CD4-positive, alpha-beta T cell treated with Interleukin-15 for 4 hours (primary cell): ENCODE measurements around the gene FXYD1.
A peak's percentile ranks its signal among the peaks of the same experiment; 100 is the strongest.

Experiments
- DNase-seq: peaks from one replicate; pipeline ENCODE4 v3.0.0-alpha.2; 2020; ENCODE audit warnings: low spot score

The FXYD1 gene

DNA sequence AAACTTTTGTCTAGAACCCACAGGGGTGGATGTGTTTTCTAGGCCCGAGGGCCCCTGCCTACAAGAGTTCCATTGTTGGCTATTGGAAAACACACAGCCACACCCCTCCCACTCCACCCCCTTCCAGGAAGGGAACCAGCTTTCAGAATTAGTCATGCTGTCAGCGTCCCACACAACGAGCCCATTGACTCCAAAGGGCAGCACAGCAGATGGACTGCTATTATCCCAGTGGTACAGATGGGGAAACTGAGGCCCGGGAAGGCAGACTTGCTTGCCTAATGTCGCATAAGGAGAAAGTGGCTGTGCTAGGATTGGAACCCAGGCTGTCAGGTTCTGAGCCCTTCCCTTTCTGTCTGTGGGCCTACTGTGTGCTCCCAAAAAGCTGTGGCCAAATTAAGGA lies 31.1 kb upstream of the FXYD1 start:
- DNase-seq = no peak

DNA sequence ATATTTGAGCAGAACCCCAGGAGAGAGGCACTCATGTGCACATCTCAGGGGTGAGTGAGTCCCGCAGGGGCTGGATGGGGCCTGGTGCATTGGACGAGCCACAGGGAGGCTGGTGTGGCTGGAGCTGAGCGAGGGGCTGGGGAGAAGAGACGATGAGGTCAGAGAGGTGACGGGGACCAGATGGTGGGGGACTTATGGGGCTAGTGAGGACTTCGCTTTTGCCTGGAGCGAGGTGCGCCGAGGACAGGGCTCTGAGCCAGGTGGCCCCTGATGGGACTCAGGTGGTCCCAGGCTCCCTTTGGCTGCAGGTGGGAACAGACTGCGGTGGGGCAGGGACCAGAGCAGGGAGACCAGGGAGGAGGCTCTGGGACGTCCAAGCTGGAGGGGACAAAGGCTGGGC lies 29.9 kb upstream of the FXYD1 start:
- DNase-seq = no peak

DNA sequence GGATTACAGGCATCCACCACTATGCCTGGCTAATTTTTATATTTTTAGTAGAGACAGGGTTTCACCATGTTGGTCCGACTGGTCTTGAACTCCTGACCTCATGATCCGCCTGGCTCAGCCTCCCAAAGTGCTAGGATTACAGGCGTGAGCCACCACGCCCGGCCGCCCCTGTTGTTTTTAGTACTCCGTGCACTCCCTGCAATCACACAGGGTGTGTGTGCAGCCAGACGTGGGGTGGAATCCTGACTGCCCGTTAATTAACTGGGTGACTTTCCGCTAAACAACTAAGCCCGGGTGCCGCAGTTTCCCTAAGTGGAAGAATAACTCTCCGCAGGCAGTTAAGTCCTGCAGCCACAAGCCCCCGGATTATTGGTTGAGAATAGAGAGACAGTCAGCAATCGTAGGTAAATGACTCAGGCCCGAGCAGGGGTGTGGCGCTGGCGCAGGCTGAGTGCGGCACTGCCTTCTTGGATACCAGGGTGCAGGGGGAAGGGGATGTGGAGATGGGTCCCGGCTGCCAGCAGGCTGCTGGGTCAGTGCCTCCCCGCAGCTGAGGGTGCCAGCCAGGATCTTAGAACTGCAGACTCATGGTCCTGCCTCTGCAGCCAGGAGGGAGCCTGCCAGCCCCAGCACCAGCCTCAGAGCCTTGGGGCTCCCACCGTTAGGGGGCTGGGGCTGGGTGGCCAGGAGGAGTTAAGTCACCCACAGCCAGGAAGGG lies 29.1 kb upstream of the FXYD1 start:
- no peak for DNase-seq

DNA sequence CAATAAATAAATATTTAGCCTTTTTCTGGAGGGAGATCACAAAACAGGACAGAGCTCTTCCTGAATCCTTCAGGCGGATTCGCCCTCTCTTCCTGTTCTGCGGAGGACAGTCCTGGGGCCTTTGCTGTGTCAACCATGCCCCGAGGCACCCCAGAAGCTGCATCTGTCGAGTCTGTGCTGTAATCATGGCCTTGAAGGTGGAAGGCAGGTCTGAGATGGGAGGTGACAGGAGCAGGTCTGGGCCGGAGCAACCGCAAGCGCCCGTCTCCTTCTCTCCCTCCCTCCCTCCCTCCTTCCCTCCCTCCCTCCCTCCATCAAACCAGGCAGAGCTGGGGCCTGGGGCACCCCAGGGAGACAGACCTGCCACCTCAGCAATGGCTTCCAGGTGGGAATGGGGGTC lies 27.6 kb upstream of the FXYD1 start:
- DNase-seq = no peak

DNA sequence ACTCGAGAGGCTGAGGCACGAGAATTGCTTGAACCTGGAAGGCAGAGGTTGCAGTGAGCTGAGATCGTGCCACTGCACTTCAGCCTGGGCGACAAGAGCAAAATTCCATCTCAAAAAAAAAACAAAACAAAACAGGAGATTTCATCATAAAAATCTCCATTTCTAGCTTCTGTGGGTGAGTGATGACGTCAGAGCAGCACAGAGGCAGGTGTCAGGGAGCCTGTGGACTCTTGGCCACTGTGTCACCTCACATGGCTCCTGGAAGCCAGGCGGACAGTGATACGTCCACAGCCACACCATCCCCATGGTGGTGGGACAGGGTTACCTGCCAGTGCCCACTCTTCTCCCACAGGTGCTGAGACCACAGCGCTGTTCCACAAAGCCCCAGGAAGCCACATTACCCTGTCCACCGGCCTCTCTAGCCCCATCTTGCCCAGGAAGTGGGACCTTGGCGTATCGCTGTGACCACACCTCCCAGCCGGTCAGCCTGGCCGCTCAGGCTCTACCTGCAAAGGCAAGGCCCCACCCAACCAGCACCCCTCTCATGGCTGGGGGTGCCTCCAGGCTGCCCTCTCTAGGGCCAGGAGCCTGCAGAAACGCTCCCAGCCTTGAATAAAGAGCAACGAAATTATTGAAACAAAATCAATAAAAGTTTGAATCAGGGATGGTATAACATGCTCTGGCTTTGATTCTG lies 25.5 kb upstream of the FXYD1 start:
- no peak for DNase-seq

DNA sequence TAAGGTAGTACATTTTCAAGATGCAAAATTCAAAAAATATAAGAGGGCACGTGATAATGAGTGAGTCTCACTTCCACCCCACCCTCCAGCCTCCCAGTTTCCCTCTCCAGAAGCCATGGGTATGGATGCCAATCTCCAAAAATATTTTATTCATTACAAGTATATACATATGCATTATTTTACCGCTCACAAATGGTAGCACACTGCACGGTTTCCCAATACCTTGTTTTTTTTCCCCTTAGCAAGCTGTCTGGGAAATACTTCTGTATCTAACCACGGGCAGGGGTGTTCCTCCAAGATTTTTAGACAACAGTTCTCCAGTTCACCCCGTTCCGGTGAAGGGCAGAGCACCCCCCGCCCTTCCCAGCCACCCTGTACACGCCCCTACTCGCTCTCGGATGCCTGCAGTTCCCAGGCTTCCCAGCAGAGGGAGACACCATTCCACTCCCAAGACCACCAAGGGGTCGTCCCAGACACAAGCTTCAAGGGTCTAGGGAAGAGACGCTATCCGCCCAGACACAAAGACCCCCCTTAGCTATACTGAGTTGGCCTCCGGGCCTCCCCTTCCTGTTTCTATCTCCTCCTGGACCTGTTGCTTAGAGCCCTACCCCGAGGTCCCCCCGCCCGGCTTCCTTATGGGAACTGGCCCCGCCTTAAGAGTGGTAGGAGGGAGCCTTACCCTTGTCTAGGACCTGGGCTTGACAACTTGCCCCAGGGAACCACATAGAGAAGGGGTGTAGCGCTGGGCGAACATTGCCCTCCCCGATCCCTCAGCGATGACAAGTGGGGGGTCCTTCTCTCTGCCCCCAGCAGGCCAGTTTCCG lies 24.1 kb upstream of the FXYD1 start:
- peak; percentile 65 for DNase-seq

DNA sequence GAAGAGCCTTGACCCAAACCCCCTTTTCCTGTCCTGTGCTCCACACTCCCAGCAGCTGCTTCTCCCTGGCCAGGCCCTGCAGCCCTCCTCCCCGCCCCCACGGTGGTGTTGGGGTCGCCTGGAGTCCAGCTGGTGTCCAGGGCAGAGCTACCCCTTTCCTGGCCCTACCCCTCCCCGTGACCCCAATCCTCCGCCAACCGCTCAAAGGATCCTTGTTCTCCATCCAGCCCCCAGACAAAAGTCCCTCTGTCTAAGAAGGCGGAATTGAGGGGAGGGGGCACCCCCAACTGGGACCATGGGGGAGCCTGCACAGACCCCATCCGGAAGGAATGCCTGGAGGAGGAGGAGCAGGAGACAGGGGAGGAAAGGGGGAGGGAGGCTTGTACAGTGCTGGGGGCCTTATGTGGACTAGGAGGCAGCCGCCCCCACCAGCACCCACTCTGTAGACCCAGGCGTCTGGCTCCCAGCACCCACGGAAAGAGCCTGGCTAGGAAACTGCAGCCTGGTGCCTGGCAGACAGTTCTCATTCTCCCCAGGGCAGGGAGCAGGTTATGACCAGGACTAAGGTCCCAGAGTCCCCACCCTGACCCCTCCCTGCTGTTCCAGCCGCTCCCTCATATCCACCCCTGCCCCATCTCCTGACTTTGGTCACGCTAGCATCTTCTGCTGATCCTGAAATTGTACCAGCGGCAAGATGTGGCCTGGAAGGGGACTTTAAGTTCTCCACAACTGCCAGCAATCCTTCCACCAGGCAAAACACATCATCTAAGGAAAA lies 23.3 kb upstream of the FXYD1 start, which contains the start of gene FXYD3:
Gene FXYD3, plus strand, starts transcription at position 647 of the 775 bp plus-strand sequence. CDS start 3,554 bp downstream, outside the sequence.
- no peak for DNase-seq

DNA sequence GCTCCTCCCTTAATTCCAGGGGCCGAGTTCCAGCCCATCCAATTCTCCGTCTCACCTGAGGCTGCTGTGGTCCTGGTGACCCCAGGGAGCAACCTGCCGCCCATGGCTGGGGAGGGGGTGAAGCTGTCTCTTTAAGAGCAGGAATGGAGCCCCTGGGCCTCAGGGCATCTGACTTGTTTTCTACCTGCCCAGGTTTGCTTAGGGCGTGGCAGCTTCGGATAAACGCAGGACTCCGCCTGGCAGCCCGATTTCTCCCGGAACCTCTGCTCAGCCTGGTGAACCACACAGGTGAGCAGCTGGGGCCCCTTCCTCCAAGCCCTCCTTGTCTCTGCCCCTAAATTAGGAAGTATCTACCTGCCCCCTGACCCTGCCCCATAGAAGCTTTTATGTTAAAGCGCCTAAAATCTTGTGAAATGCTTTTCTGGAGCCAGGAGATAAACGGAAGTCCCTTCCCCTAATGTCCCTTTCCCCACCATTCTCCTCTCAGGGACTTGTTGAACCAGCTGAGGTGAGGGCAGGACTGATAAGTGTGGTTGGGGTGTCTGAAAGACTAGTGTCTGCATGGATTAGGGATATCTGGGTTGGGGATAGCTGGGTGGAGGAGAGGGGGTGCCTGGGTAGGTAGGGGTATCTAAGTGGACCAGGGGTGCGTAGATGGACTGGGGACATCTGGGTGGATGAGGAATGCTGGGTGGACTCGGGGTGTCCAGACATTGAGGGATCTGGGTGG lies 22.4 kb upstream of the FXYD1 start:
- DNase-seq = no peak

DNA sequence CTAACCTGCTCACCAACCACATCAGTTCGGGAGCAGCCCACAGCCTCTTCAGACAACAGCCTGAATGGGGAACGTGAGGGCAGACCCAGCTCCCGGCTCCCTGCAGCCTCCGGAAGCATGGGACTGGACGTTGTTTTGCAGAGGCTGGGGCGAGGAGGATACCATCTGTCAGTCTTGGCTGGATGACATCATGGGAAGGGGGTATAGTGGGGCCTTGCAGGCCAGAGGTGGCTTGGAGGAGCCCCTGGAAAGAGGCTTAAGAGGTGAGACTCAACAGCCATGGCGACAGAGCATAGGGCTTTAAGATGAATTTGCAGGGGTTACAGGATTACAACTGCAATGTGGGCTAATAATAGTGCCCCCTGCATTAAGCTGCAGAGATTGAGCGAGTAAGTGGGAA lies 21.5 kb upstream of the FXYD1 start:
- DNase-seq = no peak

DNA sequence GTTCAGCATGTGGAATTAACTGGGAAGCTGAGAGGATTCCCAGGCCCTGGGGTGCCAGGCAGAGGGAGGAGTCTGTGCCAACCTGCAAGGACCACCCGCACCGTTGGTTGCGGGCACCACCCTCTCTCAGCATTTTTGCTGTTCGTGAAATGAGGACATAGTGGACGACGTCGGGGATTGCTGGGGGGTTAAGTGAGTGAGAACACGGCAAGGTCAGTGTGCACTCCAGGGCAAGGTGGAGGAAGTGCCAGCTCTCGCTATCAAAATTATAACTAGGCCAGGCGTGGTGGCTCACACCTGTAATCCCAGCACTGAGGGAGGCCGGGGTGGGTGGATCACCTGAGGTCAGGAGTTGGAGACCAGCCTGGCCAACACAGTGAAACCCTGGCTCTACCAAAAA lies 20.8 kb upstream of the FXYD1 start:
- DNase-seq = no peak

DNA sequence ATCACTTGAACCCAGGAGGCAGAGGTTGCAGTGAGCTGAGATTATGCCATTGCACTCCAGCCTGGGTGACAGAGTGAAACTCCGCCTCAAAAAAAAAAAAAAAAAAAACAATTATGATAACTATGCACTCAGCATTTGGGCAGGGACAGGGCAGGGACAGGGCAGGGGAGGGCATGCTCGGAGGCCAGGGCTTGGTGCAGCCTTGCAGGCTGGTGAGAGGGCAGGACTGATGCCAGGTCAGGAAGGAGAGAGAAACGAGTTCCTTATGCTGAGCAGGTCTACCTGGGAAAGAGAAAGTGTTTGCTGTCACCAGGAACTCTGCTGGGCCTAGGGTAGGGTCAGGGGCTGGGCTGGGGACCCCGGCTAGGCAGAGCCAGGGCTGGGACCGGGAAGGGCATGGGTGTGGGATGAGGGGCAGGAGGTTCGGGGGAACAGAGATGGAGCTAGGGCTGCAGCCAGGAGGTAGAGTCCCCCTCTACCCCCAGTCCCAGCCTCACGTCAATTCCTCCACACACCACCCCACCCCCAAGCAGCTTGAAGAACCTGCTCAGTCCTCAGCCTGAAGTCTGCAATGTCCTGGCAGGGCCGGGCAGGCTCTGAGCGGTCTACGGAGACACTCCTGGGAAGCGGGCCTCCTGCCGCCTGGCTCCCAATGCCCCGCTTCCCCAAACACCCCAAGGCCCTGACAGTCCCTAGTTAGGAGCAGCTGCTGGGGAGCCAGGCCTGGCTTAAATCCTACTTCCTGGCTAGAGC lies 20.2 kb upstream of the FXYD1 start:
- DNase-seq = no peak

DNA sequence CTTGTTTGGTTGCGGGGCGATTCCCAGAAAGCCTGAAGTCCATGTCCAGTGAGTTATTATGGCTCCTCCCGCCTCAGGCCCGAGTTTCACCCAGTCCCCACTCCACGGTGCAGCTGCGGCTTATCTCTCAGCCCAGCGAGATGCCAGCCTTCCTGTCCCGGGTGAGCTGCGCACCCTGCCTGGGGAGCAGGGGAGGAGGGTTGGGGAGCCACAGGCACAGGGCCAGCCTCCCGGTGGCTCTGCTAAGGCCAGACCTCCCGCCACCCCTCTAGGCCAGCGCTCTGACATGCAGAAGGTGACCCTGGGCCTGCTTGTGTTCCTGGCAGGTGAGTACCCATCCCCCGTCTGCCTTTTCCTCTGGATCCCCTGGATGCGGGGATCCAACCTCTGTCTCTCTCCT lies 19.5 kb upstream of the FXYD1 start:
- DNase-seq = no peak

DNA sequence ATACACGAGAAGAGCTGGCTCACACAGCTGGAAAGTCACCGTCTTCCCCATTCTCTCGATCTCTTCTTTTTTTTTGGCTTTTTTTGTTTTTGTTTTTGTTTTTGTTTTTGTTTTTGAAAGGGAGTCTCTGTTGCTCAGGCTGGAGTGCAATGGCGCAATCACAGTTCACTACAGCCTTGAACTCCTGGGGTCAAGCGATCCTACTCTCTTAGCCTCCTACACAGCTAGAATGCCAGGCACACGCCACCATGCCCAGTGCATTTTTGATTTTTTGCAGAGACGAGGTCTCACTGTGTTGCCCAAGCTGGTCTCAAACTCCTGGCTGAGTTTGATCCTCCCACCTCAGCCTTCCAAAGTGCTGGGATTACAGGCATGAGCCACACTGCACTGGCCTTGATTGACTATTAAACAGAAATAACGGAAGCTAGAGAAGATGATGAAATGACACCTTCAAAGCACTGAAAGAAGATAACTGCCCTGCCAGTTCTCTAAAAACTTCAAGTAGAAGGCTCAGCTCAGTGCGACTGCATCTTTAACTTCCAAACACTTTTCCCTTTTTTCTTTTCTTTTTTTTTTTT lies 19.0 kb upstream of the FXYD1 start:
- DNase-seq = no peak

DNA sequence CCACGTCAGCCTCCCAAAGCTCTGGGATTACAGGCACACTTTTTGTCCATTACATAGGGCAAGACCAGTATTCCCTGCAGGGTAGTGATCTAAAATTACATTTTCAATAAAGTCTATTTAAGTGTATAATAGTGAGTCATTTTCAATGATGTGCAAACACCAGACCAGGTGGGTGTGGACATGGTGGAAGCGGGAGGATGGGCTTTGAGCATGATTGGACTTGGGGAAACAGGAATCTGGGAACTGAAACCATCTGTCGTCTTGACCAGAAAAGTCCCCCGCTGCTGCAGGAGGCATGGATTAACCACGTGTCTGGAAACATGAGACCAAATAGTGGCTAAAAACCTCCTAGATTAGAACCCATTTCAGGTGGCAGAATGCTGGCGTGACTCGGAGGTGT lies 18.1 kb upstream of the FXYD1 start:
- no peak for DNase-seq

DNA sequence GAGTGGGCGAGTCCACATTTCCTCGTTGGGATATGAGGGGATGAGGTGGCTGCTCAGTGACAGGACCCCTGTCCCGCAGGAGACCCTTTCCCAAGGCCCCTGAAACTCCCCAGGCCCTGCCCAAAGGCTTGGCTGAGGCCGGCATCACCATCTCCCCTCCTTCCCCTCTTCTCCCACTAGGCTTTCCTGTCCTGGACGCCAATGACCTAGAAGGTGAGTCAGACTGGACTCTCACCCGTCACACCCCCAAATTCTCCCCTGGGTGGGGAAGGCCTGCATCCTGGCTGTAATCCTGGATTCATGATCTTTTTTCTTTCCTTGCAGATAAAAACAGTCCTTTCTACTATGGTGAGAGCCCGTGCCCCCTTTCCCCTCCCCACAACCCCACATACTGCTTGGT lies 17.7 kb upstream of the FXYD1 start:
- no peak for DNase-seq

DNA sequence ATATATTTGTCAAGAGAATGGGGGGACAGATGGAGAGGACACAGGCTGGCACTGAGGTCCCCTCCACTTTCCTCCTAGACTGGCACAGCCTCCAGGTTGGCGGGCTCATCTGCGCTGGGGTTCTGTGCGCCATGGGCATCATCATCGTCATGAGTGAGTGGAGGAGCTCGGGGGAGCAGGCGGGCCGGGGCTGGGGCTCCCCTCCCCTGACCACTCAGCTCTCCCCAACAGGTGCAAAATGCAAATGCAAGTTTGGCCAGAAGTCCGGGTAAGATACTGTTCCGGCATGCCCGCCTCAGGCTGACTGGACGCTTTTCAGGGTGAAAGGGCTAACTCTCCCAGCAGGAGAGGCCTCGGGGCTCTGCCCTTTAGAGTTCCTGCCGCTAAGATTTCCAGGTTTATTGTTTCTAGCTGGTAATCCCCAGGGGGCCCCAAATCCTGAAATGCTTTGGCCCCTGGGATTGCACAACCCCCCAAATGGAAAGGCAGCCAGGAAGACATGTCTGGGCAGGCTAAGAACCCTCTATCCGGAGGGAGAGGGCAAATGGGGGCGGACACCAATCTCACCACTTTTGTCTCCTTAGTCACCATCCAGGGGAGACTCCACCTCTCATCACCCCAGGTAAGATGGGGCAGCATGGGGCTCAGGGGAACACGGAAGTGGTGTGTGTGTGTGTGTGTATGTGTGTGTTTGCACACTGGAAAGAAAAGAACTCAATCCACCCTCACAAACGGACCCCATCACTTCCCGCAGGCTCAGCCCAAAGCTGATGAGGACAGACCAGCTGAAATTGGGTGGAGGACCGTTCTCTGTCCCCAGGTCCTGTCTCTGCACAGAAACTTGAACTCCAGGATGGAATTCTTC lies 15.7 kb upstream of the FXYD1 start:
- DNase-seq = no peak

DNA sequence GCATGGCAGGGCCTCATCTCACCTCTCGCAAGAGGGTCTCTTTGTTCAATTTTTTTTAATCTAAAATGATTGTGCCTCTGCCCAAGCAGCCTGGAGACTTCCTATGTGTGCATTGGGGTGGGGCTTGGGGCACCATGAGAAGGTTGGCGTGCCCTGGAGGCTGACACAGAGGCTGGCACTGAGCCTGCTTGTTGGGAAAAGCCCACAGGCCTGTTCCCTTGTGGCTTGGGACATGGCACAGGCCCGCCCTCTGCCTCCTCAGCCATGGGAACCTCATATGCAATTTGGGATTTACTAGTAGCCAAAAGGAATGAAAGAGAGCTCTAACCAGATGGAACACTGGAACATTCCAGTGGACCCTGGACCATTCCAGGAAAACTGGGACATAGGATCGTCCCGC lies 15.1 kb upstream of the FXYD1 start:
- DNase-seq = no peak

DNA sequence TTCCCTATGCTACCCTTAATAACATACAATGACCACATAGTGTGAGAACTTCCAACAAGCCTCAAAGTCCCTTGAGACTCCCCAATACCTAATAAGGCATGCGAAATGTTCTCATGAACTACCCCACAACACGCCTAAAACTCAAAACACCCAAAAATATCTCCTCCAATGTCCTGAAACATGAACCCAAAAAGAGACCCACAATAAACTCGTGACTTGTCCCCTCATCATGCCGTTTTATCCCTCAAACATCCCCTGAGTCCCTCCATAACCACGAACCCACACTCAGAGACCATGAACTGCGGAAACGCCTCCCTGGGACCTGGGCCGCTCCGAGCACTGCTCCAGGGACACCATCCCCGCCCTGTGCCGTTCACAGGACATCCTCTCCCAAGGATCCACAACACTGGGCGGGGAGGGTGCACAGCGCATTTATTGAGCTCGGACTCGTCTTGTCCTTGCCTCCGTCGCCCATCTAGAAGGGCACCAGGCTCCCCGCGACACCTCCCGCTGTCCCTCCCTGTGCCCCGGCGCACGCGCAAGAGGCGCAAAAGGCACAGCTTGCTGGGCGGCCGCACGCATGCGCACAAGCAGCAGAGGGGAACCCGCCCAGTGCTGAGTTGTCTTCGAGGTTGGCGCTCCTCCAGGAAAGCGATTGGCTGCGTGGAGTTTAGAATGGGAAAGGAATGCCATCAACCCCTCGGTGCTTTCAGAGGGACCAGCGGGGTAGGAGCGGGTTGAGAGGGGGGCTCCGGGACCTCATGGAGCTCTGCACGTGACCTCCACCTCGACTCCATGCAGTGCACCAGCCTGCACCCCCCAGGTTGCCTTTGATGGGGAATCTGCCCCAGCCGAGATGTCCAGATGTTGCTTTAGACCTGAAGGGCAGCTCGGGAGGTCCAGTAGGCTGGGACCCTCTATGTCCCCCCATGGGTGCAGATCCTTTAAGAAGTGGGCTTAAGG lies 14.2 kb upstream of the FXYD1 start:
- DNase-seq = peak; percentile 90
